Endothelial cell (in vitro differentiated cells): ENCODE results near the gene MPP3. TPM values are rescaled to one million over a fixed set of nuclear protein-coding genes. Genes with fewer than 3 reads are reported as not detected.
"Not testable (repeated sequence)": the region's sequence is repeated elsewhere in the genome, so short reads cannot be mapped to it uniquely, and the experiment has no call there.

Source experiments
- DNase-seq: peaks from one replicate; pipeline ENCODE4 v3.0.0; 2021; ENCODE audit warnings: low spot score
- H3K27ac Mint-ChIP-seq: one replicate; pipeline ENCODE4 v1.8.0; 2021; ENCODE audit warnings: mixed read lengths, inconsistent platforms; ENCODE audit not compliant: unreplicated experiment
- H3K27me3 Mint-ChIP-seq: one replicate; pipeline ENCODE4 v1.8.0; 2021; ENCODE audit warnings: mild to moderate bottlenecking, moderate library complexity, mixed read lengths, inconsistent platforms; ENCODE audit not compliant: unreplicated experiment
- H3K36me3 Mint-ChIP-seq: one replicate; pipeline ENCODE4 v1.8.0; 2021; ENCODE audit warnings: mild to moderate bottlenecking, low read depth, mixed read lengths, inconsistent platforms; ENCODE audit not compliant: unreplicated experiment
- H3K4me1 Mint-ChIP-seq: one replicate; pipeline ENCODE4 v1.8.0; 2021; ENCODE audit warnings: mild to moderate bottlenecking, mixed read lengths, inconsistent platforms; ENCODE audit not compliant: unreplicated experiment
- H3K4me3 Mint-ChIP-seq: one replicate; pipeline ENCODE4 v1.8.0; 2021; ENCODE audit warnings: mild to moderate bottlenecking, mixed read lengths, inconsistent platforms; ENCODE audit not compliant: unreplicated experiment
- H3K9me3 Mint-ChIP-seq: one replicate; pipeline ENCODE4 v1.8.0; 2021; ENCODE audit warnings: mixed read lengths, inconsistent platforms; ENCODE audit not compliant: unreplicated experiment
- CTCF ChIP-seq: fragments of 200-600 bp; sonication (generic); IDR thresholded peaks from one replicate; pipeline ENCODE4 v1.5.0; 2021; ENCODE audit warnings: antibody characterized with exemption; ENCODE audit not compliant: unreplicated experiment
- total RNA-seq: library from RNA; stranded (reverse); fragmentation: NEBNext Ultra II Directional; extraction: Animal tissue kit (Norgen Biotek cat#: 25700); gene quantifications from one replicate; pipeline ENCODE4 v1.2.1, GENCODE V29; 2021; ENCODE audit not compliant: unreplicated experiment

The MPP3 gene
- total RNA-seq, 1 donor from 2014 or later, result 5.2 TPM

GRCh38 chr17:43875476-43876147 lies 42.7 kb upstream of the MPP3 start:
- H3K36me3 Mint-ChIP-seq, result no peaks in the 10 kb centered on the region
- peaks cover 4% of the 10 kb centered on the region for H3K4me1 Mint-ChIP-seq
- no peaks in the 10 kb centered on the region for H3K9me3 Mint-ChIP-seq
- no peak overlapping the region for H3K4me3 Mint-ChIP-seq
- H3K27ac Mint-ChIP-seq, result no peak overlapping the region
- peaks cover 3% of the 10 kb centered on the region for H3K27me3 Mint-ChIP-seq
- TF ChIP-seq CTCF, result no peak
- DNase-seq, result no peak

GRCh38 chr17:43874293-43874692 lies 41.3 kb upstream of the MPP3 start:
- Mint-ChIP-seq H3K27me3 (peaks cover 3% of the 10 kb centered on the region), H3K9me3 (no peaks in the 10 kb centered on the region), H3K27ac (no peak overlapping the region), H3K36me3 (no peaks in the 10 kb centered on the region), H3K4me1 (peaks cover 4% of the 10 kb centered on the region), H3K4me3 (no peak overlapping the region)
- no peak for TF ChIP-seq CTCF
- no peak for DNase-seq

- Mint-ChIP-seq H3K27ac (no peak overlapping the region), H3K27me3 (peaks cover 3% of the 10 kb centered on the region), H3K9me3 (no peaks in the 10 kb centered on the region), H3K4me3 (no peak overlapping the region), H3K36me3 (no peaks in the 10 kb centered on the region), H3K4me1 (peaks cover 2% of the 10 kb centered on the region)
- no peak for TF ChIP-seq CTCF
- DNase-seq, result no peak
These were observed 40.9 kb upstream of the MPP3 start for GRCh38 chr17:43873815-43874214.

- Mint-ChIP-seq H3K4me3 (no peak overlapping the region), H3K27ac (no peak overlapping the region), H3K9me3 (no peaks in the 10 kb centered on the region), H3K27me3 (peaks cover 3% of the 10 kb centered on the region), H3K4me1 (no peaks in the 10 kb centered on the region), H3K36me3 (no peaks in the 10 kb centered on the region)
- DNase-seq, result no peak
- TF ChIP-seq CTCF, result peak; percentile 18
These were observed 40.1 kb upstream of the MPP3 start for GRCh38 chr17:43873091-43873490.

GRCh38 chr17:43871946-43872690 lies 39.2 kb upstream of the MPP3 start:
- H3K27ac Mint-ChIP-seq, result no peak overlapping the region
- H3K9me3 Mint-ChIP-seq, result no peaks in the 10 kb centered on the region
- H3K4me1 Mint-ChIP-seq, result no peaks in the 10 kb centered on the region
- no peak for TF ChIP-seq CTCF
- H3K4me3 Mint-ChIP-seq, result no peak overlapping the region
- peaks cover 3% of the 10 kb centered on the region for H3K27me3 Mint-ChIP-seq
- H3K36me3 Mint-ChIP-seq, result no peaks in the 10 kb centered on the region
- DNase-seq, result no peak

GRCh38 chr17:43869031-43869430 lies 36.1 kb upstream of the MPP3 start:
- not testable (repeated sequence) for H3K27me3 Mint-ChIP-seq, H3K9me3 Mint-ChIP-seq, H3K4me1 Mint-ChIP-seq, DNase-seq, H3K4me3 Mint-ChIP-seq, H3K27ac Mint-ChIP-seq, H3K36me3 Mint-ChIP-seq
